GM20431 (cell line): ENCODE data around the gene SETD7.

ENCODE experiments used
- in situ Hi-C: fragments of 300-500 bp; cut with MseI, MboI; formaldehyde crosslinking; loops from one replicate; pipeline ENCODE4 v1.15.0; 2020; ENCODE audit warnings: low sequenced_read_pairs; ENCODE audit not compliant: unreplicated experiment

SETD7 gene

DNA sequence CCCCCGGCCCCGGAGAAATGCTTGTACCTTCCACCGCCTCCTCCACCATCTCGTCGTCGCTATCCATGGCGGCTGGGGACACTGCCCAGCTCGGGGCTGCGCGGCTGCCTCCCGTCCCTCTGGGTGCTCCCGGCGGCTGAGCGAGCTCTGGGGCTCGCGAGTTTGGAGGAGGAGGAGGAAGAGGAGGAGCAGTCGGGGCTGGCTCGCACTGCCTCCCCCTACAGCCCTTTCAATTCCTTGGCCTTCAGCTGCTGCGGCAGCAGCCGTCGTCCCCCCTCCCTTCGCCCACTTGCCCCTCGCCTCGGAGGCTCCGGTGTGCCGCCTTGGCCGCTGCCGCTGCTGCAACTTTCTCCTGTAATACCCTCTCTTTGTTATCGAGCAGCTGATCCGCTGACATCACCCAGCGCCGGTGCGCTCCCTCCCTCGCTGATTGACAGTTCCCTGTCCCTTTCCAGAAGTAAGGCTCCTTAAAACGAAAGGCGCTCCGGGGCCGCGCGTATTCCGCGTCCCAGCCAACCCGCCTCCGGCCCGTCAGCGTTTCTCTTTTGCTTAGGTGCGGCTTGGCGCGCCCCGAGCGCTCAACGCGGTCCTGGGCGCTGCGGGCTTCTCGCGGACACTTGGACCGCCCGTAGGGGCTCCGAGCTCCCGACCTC is at the start of gene SETD7:
Gene SETD7 (minus strand): TSS at position 149 of the 653 bp plus-strand sequence. CDS start 82 bp downstream, at position 67.
- in situ Hi-C loops = no loop called here

- in situ Hi-C loops = no loop called here
Measured at GRCh38 chr4:139605516-139605915, 49.5 kb upstream of the SETD7 start.

DNA sequence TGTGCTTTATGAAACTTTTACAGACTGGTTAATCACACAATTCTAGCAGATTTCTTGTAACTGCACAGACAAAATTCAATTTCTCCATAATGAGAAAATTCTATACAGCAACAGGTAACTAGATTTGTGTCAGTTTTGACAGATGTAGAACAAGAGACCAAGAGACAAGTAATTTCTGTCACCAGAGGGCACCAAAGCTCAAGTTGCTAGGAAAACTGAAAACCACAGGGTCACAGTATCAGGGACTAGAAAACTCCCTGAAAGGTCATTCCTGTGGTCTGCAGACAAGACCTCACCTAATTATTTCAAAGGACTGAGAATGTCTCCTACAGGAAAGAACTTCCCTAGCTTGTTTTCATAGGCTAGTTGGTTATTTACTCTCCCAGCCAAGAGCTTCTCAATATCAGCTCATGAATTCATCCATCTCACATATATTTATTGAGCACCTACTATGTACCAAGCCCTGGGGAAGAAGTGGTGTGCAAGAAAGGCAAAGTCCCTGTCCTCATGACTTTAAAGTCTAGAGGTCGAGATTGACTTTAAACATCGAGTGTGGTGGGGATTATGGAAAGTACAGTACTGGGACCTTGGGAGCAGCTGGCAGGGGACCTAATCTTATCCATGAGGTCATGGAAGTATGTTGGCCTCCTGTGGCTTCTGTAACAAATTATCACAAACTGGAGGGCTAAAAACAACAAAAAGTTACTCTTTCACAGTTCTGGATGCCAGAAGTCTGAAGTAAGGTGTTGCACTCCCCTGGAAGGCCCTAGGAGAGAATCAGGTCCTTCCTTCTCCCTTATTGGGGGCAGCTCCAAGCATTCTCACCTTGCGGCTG is 47.8 kb upstream of the SETD7 start:
- in situ Hi-C loops = no loop called here

DNA sequence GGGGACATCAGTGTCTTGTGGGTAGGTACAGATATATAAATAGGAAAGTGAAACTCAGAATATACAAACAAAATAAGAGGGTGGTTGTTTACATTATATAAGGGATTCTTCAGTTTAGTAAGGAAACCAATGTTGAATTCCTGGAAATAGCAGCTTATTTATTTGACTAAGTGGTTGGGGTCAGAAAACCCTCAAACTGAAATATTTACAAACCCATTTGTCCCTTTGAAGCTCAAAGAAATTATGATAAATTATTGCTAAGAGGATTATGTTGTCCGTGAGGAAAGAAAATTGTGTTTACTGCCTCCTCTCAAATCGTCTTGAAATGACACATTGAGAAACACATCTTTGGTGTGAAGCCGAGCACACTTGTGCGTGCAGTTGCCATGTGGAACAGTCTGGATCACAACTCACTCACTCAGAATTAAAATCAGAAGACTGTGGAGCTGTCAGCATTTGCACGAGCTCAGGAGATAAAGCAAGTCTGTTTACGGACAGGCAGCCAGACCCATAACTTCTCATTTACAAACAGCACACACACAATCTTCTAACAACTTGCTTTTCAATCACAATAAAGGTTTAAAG is 46.8 kb upstream of the SETD7 start:
- in situ Hi-C loops = no loop called here

GRCh38 chr4:139600662-139601061 is 44.6 kb upstream of the SETD7 start:
- in situ Hi-C loops = no loop called here

DNA sequence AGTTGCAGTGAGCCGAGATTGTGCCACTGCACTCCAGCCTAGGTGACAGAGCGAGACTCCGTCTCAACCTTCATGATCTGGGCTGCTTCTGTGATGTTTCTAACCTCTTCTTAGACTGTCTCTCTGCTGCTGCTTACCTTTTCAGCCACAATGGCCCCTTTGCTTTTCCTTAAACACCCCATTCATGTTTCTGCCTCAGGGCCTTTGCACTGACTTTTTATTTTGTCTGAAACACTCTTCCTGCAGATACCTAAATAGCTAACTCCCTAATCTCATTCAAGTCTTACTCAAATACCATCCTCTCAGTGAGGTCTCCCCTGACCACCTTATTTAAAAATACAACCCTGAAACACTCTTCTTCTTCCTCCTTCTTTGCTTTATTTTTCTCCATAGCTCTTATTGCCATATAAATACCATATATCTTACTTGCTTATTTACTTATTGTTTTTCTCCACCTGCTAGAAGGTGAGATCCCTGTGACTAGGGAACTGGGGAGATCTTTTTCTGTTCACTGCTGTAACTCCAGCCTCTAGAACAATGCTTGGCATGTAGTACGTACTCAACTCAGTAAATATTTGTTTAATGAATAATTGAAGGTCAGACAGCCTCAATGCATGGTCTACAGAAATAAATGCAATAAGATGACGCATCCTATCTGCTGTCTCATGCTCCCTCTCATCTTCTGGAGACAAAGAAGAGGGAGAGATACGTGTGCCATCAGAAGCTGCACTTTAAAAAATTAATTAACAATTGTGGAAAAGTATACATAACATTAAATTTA is 43.8 kb upstream of the SETD7 start:
- in situ Hi-C loops = no loop called here

GRCh38 chr4:139599076-139599475 is 43.1 kb upstream of the SETD7 start:
- in situ Hi-C loops = no loop called here

DNA sequence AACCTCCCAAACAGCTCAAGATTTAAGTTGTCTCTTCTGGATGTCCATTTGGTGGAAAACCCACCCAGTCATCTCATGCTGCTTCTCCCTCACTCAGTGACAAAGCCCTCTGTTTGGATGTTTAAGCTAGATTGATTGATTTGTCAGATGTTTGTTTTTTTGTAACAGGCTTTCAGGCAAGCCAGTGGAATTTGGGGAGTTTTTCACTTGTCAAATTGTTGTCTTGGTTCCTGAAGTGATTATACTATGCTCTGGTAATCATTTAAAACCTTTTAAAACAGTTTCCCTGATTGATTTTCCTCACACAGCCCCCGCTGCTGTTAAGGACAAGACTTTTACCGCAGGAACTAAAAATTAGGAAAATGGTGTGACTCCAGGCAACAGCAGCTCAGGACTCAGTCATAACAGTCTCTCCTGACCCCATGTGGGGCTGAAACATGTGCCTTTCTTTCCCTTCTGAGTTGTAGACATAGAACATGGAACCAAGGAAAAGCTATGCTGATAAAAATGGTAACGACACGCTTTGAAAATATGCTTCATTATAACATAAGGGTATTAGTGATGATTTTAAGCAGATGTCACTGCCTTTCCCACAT is 40.8 kb upstream of the SETD7 start:
- in situ Hi-C loops = no loop called here

DNA sequence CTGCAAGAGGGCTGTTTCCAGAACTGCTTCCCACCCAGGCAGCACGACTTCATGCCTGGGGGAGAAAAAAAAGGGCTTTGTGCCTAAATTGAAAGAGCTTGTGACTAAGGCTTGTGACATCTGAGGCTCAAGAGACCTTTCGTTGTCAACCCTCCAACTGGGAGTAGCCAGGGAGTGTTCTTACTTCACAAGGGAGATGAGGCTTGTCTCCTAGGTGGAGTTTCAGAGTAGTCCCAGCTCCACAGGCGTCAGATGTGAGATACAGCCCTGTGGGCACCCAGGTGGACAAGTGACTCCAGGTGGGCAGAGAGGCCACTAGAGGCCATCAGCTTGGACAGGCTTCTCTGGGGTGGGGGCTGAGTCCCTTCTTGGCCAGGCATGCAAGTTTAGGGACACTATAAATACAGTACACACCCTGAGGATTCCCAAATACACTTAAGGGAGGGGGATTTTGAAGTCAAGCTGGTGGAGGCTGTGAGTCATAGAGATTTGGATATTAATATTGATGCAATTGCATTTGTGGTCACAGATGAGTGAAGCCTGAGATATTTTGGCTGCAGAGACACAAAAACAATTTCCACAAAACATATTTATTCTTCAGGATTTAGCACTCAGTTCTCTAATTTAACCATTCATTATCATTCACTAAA is 40.1 kb upstream of the SETD7 start:
- in situ Hi-C loops = no loop called here

- in situ Hi-C loops = no loop called here
Measured at GRCh38 chr4:139594591-139595185, 38.7 kb upstream of the SETD7 start.

- in situ Hi-C loops = no loop called here
Measured at GRCh38 chr4:139593091-139593564, 37.1 kb upstream of the SETD7 start.

DNA sequence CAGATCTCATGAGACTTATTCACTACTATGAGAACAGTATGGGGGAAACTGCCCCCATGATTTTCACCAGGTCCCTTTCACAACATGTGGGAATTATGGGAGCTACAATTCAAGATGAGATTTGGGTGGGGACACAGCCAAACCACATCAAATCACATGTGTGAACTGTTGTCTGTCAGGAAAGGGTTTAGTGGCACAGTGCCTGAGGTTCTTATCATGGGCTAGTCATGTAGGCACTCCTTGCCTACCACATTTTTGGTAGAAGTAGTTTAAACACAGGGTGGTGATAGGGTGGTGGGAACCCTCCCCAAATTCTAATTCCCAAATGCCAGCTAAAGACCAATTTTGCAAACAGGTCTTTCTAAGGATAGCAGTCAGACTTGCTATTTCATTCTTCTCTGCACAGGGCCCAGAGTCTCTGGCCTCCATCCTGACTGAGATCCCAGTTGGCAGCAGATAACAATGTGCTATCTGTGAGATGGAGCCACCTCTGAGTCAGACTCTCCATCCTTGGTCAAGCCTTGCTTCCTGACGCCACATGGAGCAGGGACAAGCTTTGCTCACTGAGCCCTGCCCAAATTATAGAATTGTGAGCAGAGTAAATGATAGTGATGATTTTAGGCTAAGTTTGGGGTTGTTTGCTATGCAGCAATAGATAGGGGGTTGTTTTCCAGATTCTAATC is 33.5 kb upstream of the SETD7 start:
- in situ Hi-C loops = no loop called here

DNA sequence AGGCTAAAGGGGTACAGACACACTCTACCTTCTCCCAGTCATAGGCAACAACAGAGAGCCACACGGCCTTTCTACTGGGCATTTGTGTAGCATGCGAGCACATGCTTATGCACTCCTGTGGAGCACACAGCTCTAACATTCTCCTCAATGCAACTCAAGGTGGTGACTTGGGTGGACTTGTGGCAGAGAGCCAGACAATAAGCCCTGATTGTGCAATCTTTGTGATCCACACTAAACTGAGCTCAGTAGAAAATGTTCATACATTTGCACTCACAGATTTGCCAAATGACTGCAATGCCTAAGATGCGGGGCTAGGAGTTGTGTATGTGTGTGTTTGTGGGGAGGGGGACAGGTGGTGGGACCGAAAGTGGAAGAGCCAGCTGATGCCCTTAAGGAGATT is 31.4 kb upstream of the SETD7 start:
- in situ Hi-C loops = no loop called here

DNA sequence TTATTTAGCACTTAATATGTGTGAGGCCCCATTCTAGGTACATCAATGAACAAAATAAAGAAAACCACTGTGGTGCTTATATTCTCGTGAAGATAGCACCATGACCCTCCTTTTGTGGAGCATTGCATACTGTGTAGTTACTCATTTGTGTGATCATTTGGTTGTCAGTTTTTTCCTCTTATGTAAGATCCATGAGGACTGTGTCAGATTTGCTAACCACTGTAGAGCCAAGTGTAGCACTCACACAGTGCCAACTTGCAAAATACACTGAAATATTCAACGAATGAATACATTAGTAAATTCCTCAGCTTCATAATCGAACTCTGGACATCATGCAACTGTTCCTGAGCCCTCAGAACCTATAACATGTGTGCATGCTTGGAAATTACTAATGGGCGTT is 29.5 kb upstream of the SETD7 start:
- in situ Hi-C loops = no loop called here

DNA sequence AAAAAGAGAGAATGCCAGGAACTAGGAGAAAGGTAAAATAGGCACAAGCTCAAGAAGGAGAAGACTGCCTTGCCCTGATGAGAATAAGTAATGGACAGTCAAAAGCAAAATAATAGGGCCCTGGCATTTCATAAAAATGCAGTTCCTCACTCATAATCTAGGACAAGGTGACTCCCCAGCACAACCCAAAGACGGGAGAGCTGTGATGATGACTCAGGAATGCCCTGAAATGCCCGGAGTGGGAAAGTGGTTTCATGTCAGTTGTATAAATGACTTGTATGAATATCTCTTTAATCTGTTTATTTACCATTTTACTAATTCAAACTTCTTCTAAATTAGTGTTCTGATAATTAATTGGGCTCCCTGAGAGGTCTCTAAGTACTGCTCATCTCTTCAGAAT is 28.8 kb upstream of the SETD7 start:
- in situ Hi-C loops = no loop called here

- in situ Hi-C loops = no loop called here
Measured at GRCh38 chr4:139584013-139584412, 28.0 kb upstream of the SETD7 start.

- in situ Hi-C loops = no loop called here
Measured at GRCh38 chr4:139582044-139582443, 26.0 kb upstream of the SETD7 start.

- in situ Hi-C loops = no loop called here
Measured at GRCh38 chr4:139581096-139581495, 25.1 kb upstream of the SETD7 start.

DNA sequence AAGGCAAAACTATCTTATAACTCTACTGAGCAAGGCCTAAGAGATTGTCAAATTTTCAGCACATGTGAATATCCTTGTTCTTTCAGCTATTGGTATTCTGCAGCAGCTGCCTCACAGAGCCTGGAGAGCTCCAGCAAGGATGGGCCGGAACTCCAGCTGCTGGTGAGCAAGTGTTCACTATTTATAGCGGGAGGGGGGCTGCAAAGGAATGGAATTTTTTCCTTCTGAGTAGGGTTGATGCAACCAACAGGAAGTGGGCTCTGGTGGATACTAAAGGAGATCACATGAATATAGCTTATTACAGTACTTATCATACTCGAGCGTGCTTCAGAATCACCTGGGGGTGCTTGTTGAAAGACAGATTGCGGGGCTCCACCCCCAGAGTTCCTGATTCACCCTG is 20.2 kb upstream of the SETD7 start:
- in situ Hi-C loops = no loop called here
